ENCODE measurements around the gene LGALS9.

DNA sequence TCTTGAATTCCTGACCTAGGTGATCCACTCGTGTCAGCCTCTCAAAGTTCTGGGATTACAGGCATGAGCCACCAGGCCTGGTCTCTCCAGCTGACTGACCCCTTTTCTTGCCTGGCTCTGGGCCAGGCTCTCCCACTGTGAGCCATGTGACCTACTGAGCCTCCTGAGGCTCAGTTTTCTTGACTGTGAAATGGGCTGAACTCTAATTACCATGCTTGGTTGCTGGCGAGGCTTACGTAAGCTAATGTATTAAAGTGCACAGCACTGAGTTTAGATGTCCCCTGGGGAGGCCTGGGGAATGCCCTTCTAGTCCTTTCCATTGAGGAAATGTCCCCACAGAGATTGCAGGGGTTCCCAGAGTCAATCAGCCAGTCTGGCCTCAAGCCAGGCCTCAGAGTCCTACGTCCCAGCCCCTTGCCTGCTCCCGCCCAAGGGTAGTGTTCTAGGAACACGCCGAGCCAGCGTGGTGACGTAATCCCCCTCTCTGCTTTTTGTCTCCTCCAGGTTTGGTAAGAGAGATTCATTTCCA is 45.8 kb upstream of the LGALS9 start:
- TF ChIP-seq POLR2A (IDR thresholded peaks at IDR 0.05) (no peak), EP300 (IDR thresholded peaks at IDR 0.05) (no peak), POLR2AphosphoS5 (IDR thresholded peaks at IDR 0.05) (no peak)
- TF ChIP-seq, protein P1, sequence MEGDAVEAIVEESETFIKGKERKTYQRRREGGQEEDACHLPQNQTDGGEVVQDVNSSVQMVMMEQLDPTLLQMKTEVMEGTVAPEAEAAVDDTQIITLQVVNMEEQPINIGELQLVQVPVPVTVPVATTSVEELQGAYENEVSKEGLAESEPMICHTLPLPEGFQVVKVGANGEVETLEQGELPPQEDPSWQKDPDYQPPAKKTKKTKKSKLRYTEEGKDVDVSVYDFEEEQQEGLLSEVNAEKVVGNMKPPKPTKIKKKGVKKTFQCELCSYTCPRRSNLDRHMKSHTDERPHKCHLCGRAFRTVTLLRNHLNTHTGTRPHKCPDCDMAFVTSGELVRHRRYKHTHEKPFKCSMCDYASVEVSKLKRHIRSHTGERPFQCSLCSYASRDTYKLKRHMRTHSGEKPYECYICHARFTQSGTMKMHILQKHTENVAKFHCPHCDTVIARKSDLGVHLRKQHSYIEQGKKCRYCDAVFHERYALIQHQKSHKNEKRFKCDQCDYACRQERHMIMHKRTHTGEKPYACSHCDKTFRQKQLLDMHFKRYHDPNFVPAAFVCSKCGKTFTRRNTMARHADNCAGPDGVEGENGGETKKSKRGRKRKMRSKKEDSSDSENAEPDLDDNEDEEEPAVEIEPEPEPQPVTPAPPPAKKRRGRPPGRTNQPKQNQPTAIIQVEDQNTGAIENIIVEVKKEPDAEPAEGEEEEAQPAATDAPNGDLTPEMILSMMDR (IDR thresholded peaks at IDR 0.05): no peak
